ENCODE results near the gene KCNJ18.
"Not testable (repeated sequence)": the region's sequence is repeated elsewhere in the genome, so short reads cannot be mapped to it uniquely, and the experiment has no call there.

- TF ChIP-seq POLR2A (IDR thresholded peaks at IDR 0.05); CTCF (IDR thresholded peaks at IDR 0.05 in 4 of 5, conservative IDR thresholded peaks at IDR 0.05 in 1 of 5): not testable (repeated sequence)
Observed at GRCh38 chr17:21669616-21670360, 22.5 kb upstream of the KCNJ18 start.

Measured in gastrocnemius medialis (tissue), 4 donors.